PFSK-1 (cell line): ENCODE data around the gene RUNX2.

Experiments
- POLR2AphosphoS5 ChIP-seq: IDR thresholded peaks from 2 replicates; pipeline ENCODE4 v1.6.1; 2012; ENCODE audit warnings: low read depth, mild to moderate bottlenecking, control low read depth, low read length, moderate library complexity
- REST ChIP-seq, 2 experiments: IDR thresholded peaks; 2 replicates each; pipeline versions ENCODE4 v1.6.1 to v1.8.0; 2011 to 2012; ENCODE audit warnings: low read depth in 2 of 2, low read length in 2 of 2, control low read depth in 1 of 2, inconsistent platforms in 1 of 2, mild to moderate bottlenecking in 1 of 2, moderate library complexity in 1 of 2; ENCODE audit not compliant: insufficient read depth in 1 of 2
- SIN3A ChIP-seq: IDR thresholded peaks from 2 replicates; pipeline ENCODE4 v1.6.1; 2012; ENCODE audit warnings: mild to moderate bottlenecking, low read length, moderate library complexity, borderline replicate concordance; ENCODE audit not compliant: insufficient read depth

GRCh38 chr6:45320349-45320748 lies 7.8 kb upstream of the RUNX2 start:
- TF ChIP-seq POLR2AphosphoS5 (no peak), REST (IDR thresholded peaks at IDR 0.05; ENCODE audit: insufficient read depth in 1 of 2, low read depth in 2 of 2, low read length in 2 of 2) (no peak), SIN3A (no peak)
